CD4-positive, alpha-beta T cell treated with Interleukin-4 for 1 hour (primary cell): Measurements from ENCODE around the gene RABL6.

ENCODE experiments used
- DNase-seq, 2 donors: peaks; one replicate each; pipeline ENCODE4 v3.0.0-alpha.2; 2020 to 2022

The RABL6 gene

GRCh38 chr9:136885950-136886578 lies 78.3 kb downstream of the RABL6 start, which contains the start of gene TRAF2:
TRAF2 (plus strand) TSS chr9:136886516; CDS start chr9:136898741, 12,225 bp downstream.
- peak; percentile 98 for DNase-seq

DNA sequence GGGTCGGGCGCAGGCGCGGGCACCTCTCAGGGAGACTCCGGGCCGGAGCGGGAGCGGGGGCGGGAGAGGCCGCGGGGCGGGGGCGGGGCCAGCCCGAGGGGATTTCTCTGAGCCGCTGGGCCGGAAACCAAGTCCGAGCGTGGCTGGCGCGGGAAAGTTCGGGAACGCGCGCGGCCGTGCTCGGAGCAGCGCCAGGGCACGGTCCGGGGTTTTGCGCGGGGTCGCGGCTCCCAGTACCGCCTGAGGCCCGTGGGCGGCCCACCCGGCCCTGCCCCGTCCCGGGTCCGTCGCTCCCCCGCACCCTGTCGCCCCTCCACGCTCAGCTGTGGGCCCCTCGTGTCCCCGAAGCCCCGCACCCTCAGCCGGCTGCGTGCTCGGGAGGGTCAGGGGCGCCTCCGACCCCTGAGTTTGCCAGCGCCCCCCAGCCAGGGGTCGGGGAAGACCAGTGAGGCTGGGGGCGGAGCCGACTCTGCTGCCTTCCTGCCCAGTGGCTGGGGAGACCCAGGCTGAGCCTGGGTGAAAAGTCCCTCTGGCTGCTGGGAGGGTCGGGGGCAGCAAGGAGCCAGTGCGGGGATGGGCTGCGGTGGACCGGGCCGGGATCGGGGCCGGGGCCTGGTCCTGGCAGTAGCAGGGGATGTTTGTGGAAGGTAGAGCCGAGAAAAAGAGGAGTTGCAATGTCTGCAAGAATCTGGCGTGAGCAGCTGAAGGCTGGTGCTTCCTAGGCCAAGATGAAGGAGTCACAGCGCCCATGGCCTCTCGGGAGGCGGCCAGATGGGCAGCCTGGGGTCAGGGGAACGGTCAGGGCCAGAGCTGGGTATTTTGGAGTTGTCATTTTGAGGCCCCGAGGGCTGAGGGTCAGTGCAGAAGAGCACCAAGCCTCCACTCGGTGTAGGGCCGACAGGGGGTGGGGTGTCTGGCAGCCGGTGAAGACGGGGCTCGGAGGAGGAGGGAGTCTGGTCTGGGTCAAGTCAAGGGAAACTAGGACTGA lies 79.2 kb downstream of the RABL6 start:
- no peak for DNase-seq

- DNase-seq = no peak
These were observed 80.7 kb downstream of the RABL6 start for GRCh38 chr9:136888454-136888853.

- DNase-seq = no peak
These were observed 82.1 kb downstream of the RABL6 start for GRCh38 chr9:136889858-136890257.

DNA sequence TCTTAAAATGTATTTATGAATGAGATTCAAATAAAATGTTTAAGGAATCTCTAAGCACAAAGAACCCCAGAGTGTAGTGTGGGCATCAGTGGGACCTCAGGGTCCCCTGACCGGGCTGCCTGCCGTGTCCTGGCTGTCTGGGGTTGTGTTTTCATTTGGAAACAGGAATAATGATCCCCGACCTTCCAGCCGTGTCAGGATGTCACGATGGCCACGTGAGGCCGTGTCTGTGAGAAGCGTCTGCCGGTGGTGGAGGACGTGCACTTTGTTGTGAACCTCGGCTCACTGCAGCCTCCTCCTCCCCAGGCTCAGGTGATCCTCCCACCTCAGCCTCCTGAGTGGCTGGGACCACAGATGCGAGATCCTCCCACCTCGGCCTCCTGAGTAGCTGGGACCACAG lies 82.9 kb downstream of the RABL6 start:
- no peak for DNase-seq
